GM20000 (cell line): ENCODE measurements around the gene HOXD4.

Experiments
- DNase-seq: peaks from one replicate; pipeline ENCODE4 v3.0.0; 2012; ENCODE audit warnings: low spot score
- TF ChIP-seq, protein P1 (sequence below): IDR thresholded peaks from 2 replicates; pipeline ENCODE4 v1.5.1; 2012; ENCODE audit warnings: mild to moderate bottlenecking, control low read depth; ENCODE audit errors: extremely low read depth, missing control alignments

HOXD4 gene

GRCh38 chr2:176154576-176155252 is 3.4 kb downstream of the HOXD4 start:
- TF ChIP-seq, protein P1, sequence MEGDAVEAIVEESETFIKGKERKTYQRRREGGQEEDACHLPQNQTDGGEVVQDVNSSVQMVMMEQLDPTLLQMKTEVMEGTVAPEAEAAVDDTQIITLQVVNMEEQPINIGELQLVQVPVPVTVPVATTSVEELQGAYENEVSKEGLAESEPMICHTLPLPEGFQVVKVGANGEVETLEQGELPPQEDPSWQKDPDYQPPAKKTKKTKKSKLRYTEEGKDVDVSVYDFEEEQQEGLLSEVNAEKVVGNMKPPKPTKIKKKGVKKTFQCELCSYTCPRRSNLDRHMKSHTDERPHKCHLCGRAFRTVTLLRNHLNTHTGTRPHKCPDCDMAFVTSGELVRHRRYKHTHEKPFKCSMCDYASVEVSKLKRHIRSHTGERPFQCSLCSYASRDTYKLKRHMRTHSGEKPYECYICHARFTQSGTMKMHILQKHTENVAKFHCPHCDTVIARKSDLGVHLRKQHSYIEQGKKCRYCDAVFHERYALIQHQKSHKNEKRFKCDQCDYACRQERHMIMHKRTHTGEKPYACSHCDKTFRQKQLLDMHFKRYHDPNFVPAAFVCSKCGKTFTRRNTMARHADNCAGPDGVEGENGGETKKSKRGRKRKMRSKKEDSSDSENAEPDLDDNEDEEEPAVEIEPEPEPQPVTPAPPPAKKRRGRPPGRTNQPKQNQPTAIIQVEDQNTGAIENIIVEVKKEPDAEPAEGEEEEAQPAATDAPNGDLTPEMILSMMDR: no peak
- DNase-seq: no peak

GRCh38 chr2:176155356-176156044 is 4.2 kb downstream of the HOXD4 start:
- TF ChIP-seq, protein P1: no peak
- no peak for DNase-seq

DNA sequence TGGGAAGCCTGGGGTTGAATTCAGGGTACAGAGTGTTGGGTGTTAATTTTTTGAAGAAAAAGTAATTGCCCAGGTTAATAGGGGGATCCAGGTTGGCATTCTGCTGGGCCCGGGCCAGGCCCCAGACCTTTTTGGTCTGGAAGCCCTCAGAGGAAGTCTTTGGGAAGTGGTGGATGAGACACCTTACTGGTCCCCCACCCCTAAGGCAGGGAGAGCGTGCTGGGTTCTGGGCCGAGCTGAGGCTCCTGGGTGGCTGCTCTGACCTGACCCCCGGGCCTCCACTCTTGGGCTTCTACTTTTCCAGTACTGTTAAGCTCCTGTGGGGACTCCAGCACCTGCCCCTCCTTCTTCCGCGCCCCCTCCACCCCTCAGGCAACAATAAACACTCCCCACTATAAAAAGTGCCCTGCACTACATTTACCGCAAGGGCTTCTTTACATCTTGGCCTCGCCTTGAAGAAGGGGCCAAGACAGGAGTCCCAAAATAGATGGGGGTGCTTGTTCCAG is 5.0 kb downstream of the HOXD4 start:
- DNase-seq: no peak
- TF ChIP-seq, protein P1: no peak

- DNase-seq: no peak
- TF ChIP-seq, protein P1: no peak
Observed at GRCh38 chr2:176156807-176157498, 5.6 kb downstream of the HOXD4 start, which contains the start of gene HOXD3. TSS of gene HOXD3 (plus strand) at chr2:176157307. CDS start at chr2:176169115, 11,808 bp downstream.

DNA sequence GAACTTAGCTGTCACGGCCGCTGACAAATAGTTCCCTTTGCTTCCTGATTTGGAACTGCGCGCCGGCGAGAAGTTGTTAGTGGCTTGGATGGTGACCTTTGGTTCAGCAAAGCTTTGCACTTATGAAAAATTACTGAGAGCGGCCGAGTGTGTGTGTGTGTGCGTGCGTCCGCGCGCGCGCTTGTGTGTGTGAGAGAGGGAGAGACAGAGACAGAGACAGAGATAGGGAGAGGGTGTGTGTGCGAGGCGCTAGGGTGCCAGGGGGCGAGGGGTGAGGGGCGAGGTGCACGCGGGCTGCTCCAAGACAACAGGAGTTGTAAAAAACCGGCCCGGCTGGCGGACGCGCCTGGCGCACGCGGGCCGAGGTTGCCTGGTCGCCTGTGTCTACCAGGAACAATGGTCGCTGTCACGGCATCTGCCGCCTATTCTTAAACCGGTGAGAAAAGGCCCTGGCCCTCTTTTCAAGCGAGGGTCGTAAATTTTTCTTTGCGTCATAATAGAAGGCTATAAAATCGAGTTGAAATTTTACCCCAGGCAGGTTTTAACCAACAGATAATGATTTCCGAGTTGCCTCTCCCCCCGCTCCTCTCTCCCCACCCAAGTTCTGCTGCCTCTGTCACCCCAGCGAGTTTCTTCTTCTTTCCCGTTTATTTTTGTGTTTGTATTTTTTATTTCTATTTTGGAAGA is 6.3 kb downstream of the HOXD4 start:
- no peak for DNase-seq
- TF ChIP-seq, protein P1: no peak

GRCh38 chr2:176158186-176158591 is 6.8 kb downstream of the HOXD4 start:
- DNase-seq: no peak
- TF ChIP-seq, protein P1: no peak
